Adipocyte (in vitro differentiated cells): ENCODE data around the gene C10orf90.

Experiments used
- DNase-seq: peaks from one replicate; pipeline ENCODE4 v3.0.0-alpha.2; 2015; ENCODE audit warnings: low read depth
- H3K27me3 ChIP-seq: replicated peaks from 2 replicates; pipeline ENCODE4 v1.7.0; 2013; ENCODE audit warnings: mild to moderate bottlenecking, low read length, moderate library complexity; ENCODE audit not compliant: control insufficient read depth, insufficient read depth
- H3K36me3 ChIP-seq: 2 replicates; pipeline ENCODE4 v1.7.0; 2013; ENCODE audit warnings: low read length, mild to moderate bottlenecking, moderate library complexity; ENCODE audit not compliant: control insufficient read depth, insufficient read depth, severe bottlenecking
- H3K4me1 ChIP-seq: 2 replicates; pipeline ENCODE4 v1.7.0; 2013; ENCODE audit warnings: mild to moderate bottlenecking, low read length, moderate library complexity; ENCODE audit not compliant: control insufficient read depth, insufficient read depth
- H3K4me3 ChIP-seq: 2 replicates; pipeline ENCODE4 v1.7.0; 2013; ENCODE audit warnings: mild to moderate bottlenecking, low read length, moderate library complexity
- H3K9ac ChIP-seq: 2 replicates; pipeline ENCODE4 v1.7.0; 2013; ENCODE audit warnings: mild to moderate bottlenecking, low read length, moderate library complexity
- H3K9me3 ChIP-seq: 2 replicates; pipeline ENCODE4 v1.7.0; 2013; ENCODE audit warnings: mild to moderate bottlenecking, low read length, moderate library complexity; ENCODE audit not compliant: control insufficient read depth

C10orf90 gene

DNA sequence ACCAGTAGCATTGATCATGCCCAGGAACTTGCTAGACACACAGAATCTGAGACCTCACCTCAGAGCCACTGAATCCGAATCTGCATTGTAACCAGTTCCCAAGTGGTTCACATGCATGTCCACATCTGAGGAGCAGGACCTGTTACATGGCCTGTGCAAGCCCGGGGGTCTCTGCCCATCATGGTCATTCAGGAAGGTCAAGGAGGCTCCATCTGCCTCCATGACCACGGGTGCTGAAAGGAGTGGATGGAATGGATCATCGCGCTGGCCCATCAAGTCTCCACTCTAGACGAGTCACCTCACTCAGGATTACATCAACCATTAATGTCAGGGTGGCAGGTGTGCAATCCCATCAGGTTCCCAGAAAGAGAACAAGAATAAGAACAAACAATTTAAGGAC lies 196.5 kb downstream of the C10orf90 start:
- Histone ChIP-seq H3K9me3 (no peaks in the 10 kb centered on the region), H3K9ac (no peak overlapping the region), H3K36me3 (no peaks in the 10 kb centered on the region), H3K4me1 (no peaks in the 10 kb centered on the region), H3K4me3 (no peak overlapping the region), H3K27me3 (no peaks in the 10 kb centered on the region)
- DNase-seq: no peak

DNA sequence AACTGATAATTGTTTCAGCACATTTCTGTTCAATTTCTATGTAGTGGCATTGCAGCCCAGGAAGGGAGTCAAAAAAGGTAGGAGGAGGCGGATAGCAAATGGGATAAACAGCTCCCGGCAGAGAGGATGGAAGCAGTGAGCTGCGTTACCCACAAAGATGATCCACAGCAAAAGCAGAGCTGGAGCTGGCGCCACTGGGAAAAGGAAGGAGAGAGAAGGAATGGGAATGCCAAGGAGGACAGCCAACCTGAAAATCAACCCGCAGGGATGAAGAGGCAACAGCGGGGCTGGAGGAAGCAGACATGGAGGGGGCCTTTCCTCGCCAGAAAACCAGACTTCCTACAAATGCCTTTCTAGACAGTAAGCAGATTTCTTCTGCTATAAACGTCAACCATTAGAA lies 199.5 kb downstream of the C10orf90 start:
- H3K4me3 ChIP-seq: no peak overlapping the region
- H3K27me3 ChIP-seq: no peaks in the 10 kb centered on the region
- no peaks in the 10 kb centered on the region for H3K9me3 ChIP-seq
- H3K36me3 ChIP-seq: no peaks in the 10 kb centered on the region
- DNase-seq: no peak
- H3K4me1 ChIP-seq: peaks cover 6% of the 10 kb centered on the region
- H3K9ac ChIP-seq: no peak overlapping the region

DNA sequence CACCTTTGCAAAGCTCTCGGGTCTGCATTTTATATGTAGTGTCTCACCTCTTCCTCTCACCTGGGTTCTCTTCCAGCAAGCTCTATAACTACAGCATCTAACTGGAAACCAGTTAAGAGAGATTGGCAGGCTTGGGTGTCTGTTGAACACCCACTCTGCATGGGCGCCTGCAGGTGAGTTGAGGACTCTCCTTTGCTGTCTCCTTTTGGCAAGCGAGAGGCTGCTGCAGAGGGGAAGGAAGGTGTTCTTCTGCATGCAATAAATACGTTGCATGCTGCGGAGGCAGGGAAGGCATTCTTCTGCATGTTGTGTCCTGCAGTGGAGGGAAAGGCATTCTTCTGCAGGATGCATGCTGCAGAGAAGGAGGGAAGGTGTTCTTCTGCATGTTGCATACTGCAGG lies 200.8 kb downstream of the C10orf90 start:
- Histone ChIP-seq H3K9ac (no peak overlapping the region), H3K27me3 (no peaks in the 10 kb centered on the region), H3K4me1 (peaks cover 6% of the 10 kb centered on the region), H3K36me3 (no peaks in the 10 kb centered on the region), H3K9me3 (no peaks in the 10 kb centered on the region), H3K4me3 (no peak overlapping the region)
- DNase-seq: no peak

- DNase-seq: no peak
- Histone ChIP-seq H3K4me3 (no peak overlapping the region), H3K36me3 (no peaks in the 10 kb centered on the region), H3K9me3 (no peaks in the 10 kb centered on the region), H3K27me3 (no peaks in the 10 kb centered on the region), H3K4me1 (peaks cover 6% of the 10 kb centered on the region), H3K9ac (no peak overlapping the region)
These were observed 201.4 kb downstream of the C10orf90 start for GRCh38 chr10:126468876-126469643.

GRCh38 chr10:126468467-126468866 lies 202.0 kb downstream of the C10orf90 start:
- H3K27me3 ChIP-seq: no peaks in the 10 kb centered on the region
- H3K4me1 ChIP-seq: peaks cover 6% of the 10 kb centered on the region
- H3K9me3 ChIP-seq: no peaks in the 10 kb centered on the region
- DNase-seq: no peak
- H3K36me3 ChIP-seq: no peaks in the 10 kb centered on the region
- no peak overlapping the region for H3K4me3 ChIP-seq
- no peak overlapping the region for H3K9ac ChIP-seq

DNA sequence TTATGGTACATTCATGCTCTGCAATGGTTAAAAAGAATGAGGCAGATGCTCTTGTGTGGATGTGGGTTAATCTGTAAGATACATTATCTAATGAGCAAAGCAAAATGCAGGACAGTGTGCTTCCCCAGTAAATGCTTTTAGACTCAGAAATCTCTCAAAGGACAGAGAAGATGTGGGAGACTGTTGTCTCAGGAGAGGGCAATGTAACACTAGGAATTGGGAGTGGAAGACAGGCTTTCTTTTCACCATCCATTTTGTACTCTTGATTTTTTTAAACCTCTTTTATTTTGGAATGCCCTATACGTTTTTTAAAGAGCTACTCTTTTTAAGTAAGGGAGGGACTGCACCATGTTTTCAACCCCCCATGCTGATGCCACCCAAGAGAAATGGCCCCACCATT lies 204.7 kb downstream of the C10orf90 start:
- Histone ChIP-seq H3K4me1 (peaks cover 6% of the 10 kb centered on the region), H3K4me3 (no peak overlapping the region), H3K27me3 (no peaks in the 10 kb centered on the region), H3K36me3 (no peaks in the 10 kb centered on the region), H3K9ac (no peak overlapping the region), H3K9me3 (no peaks in the 10 kb centered on the region)
- no peak for DNase-seq

DNA sequence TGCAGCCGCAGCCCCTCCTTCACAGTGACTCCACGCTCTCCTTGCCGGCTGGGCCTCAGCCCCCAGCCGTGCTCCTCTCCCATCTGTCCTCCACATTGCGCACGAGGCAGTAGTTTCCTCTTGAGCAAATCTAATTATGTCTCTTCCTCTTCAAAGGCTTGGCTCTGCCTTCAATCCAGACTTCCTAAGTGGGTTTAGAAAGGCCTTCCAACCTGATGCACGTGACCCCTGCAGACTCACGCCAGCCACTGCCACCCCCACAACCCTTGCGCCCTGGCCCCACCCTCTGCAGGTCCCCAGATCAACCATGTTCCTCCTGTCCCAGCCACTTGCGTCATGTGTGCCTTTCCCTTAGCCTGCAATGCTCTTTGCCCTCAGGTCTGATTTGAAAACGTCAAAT lies 207.2 kb downstream of the C10orf90 start:
- no peaks in the 10 kb centered on the region for H3K27me3 ChIP-seq
- H3K9me3 ChIP-seq: no peaks in the 10 kb centered on the region
- H3K9ac ChIP-seq: no peak overlapping the region
- peaks cover 28% of the 10 kb centered on the region for H3K4me1 ChIP-seq
- no peaks in the 10 kb centered on the region for H3K36me3 ChIP-seq
- no peak overlapping the region for H3K4me3 ChIP-seq
- DNase-seq: no peak

GRCh38 chr10:126461289-126461940 lies 209.1 kb downstream of the C10orf90 start:
- H3K27me3 ChIP-seq: no peaks in the 10 kb centered on the region
- no peak overlapping the region for H3K9ac ChIP-seq
- H3K4me1 ChIP-seq: peaks cover 38% of the 10 kb centered on the region
- no peak for DNase-seq
- no peaks in the 10 kb centered on the region for H3K36me3 ChIP-seq
- no peaks in the 10 kb centered on the region for H3K9me3 ChIP-seq
- no peak overlapping the region for H3K4me3 ChIP-seq

- Histone ChIP-seq H3K4me1 (peaks cover 37% of the 10 kb centered on the region), H3K9ac (peak overlapping the region; percentile 48), H3K4me3 (no peak overlapping the region), H3K36me3 (no peaks in the 10 kb centered on the region), H3K27me3 (no peaks in the 10 kb centered on the region), H3K9me3 (no peaks in the 10 kb centered on the region)
- DNase-seq: peak; percentile 66
These were observed 210.5 kb downstream of the C10orf90 start for GRCh38 chr10:126459878-126460481.

DNA sequence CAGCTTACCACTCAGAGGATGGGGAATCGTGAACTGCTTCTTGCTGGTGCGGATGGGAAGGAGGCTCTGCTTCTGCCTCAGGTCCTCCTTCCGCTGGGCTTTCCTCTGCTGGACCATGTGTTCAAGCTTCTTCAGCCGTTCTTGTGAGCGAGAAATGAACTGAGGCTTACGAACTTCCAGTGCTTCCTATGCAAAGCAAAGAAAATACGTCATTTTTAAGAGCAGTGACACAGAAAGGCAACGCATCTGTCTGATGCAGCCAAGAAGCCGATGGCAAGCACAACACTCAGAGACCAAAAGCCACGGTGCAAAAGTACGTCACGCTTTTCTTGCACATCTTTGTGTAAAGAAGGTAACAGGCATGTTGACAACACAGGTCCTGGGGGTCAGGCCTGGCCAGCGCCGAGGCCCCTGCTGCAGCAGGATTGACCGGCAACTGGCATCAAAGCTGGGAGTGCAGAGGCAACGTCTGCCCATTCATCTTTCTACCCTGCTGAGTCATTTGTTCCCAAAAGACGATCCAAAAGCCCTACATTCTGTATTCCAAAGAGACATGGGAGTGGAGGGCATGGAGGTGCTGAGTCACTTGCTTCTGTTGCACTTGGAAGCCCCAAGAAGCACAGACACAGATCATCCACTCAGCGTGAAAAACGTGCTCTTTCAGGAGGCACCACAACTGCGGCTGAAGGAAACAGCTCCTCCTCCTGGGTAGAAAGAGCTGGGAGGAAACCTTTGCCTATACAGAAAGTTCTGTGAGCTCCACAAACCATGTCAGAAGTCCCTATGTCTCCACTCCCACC lies 211.3 kb downstream of the C10orf90 start:
- Histone ChIP-seq H3K36me3 (no peaks in the 10 kb centered on the region), H3K9ac (peak overlapping the region; percentile 61), H3K27me3 (no peaks in the 10 kb centered on the region), H3K4me3 (peak overlapping the region; percentile 6), H3K4me1 (peaks cover 37% of the 10 kb centered on the region), H3K9me3 (no peaks in the 10 kb centered on the region)
- DNase-seq: peak; percentile 36

- Histone ChIP-seq H3K4me1 (peaks cover 37% of the 10 kb centered on the region), H3K9ac (peak overlapping the region; percentile 78), H3K36me3 (no peaks in the 10 kb centered on the region), H3K4me3 (no peak overlapping the region), H3K27me3 (no peaks in the 10 kb centered on the region), H3K9me3 (no peaks in the 10 kb centered on the region)
- peak; percentile 53 for DNase-seq
These were observed 212.0 kb downstream of the C10orf90 start for GRCh38 chr10:126458466-126458865.
